ENCODE measurements around the gene KIF19.
"Not testable (repeated sequence)": the region's sequence is repeated elsewhere in the genome, so short reads cannot be mapped to it uniquely, and the experiment has no call there.

The KIF19 gene, protein sequence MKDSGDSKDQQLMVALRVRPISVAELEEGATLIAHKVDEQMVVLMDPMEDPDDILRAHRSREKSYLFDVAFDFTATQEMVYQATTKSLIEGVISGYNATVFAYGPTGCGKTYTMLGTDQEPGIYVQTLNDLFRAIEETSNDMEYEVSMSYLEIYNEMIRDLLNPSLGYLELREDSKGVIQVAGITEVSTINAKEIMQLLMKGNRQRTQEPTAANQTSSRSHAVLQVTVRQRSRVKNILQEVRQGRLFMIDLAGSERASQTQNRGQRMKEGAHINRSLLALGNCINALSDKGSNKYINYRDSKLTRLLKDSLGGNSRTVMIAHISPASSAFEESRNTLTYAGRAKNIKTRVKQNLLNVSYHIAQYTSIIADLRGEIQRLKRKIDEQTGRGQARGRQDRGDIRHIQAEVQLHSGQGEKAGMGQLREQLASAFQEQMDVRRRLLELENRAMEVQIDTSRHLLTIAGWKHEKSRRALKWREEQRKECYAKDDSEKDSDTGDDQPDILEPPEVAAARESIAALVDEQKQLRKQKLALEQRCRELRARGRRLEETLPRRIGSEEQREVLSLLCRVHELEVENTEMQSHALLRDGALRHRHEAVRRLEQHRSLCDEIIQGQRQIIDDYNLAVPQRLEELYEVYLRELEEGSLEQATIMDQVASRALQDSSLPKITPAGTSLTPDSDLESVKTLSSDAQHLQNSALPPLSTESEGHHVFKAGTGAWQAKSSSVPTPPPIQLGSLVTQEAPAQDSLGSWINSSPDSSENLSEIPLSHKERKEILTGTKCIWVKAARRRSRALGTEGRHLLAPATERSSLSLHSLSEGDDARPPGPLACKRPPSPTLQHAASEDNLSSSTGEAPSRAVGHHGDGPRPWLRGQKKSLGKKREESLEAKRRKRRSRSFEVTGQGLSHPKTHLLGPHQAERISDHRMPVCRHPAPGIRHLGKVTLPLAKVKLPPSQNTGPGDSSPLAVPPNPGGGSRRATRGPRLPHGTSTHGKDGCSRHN

GRCh38 chr17:74325743-74326379 is at the start of gene KIF19:
Gene KIF19, plus strand, starts transcription at chr17:74326226. Its CDS starts 124 bp downstream, at chr17:74326350.
- peak; percentile 18 to 38 for DNase-seq (ENCODE audit: low read depth in 2 of 2)

GRCh38 chr17:74276541-74277009 is 49.5 kb upstream of the KIF19 start:
- DNase-seq (ENCODE audit: low read depth in 2 of 2), result no peak

GRCh38 chr17:74277935-74278334 is 48.1 kb upstream of the KIF19 start:
- no peak for DNase-seq (ENCODE audit: low read depth in 2 of 2)

- DNase-seq (ENCODE audit: low read depth in 2 of 2), result not testable (repeated sequence)
These were observed 46.4 kb upstream of the KIF19 start for GRCh38 chr17:74279617-74280016.

DNA sequence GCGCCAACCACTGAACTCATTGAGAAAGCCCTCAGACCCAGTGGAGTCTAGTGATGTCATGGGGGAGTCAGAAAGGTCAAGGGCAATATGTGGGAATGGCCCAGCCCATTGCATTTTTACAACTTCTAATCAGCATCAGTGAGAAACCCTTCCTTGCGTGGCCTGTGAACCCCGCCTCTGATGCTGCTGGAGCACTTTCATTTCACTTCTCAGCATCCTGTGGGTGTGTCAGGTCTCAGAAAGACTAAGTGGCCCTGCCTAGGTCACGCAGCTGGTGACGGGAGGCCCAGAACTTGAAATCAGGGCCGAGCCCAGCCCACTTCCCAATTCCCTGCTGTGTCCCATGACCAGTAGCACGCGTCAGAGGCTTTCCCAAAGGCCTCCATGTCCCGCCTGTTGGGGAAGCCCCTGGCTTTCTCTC is 45.9 kb upstream of the KIF19 start:
- peak in 1 of 2 donors; percentile 48 for DNase-seq (ENCODE audit: low read depth in 2 of 2)

- no peak for DNase-seq (ENCODE audit: low read depth in 2 of 2)
These were observed 44.2 kb upstream of the KIF19 start for GRCh38 chr17:74281799-74282198.

GRCh38 chr17:74282274-74282586 is 43.8 kb upstream of the KIF19 start:
- DNase-seq (ENCODE audit: low read depth in 2 of 2), result not testable (repeated sequence)

- DNase-seq (ENCODE audit: low read depth in 2 of 2), result peak; percentile 18 to 50
These were observed 43.2 kb upstream of the KIF19 start for GRCh38 chr17:74282587-74283370.

DNA sequence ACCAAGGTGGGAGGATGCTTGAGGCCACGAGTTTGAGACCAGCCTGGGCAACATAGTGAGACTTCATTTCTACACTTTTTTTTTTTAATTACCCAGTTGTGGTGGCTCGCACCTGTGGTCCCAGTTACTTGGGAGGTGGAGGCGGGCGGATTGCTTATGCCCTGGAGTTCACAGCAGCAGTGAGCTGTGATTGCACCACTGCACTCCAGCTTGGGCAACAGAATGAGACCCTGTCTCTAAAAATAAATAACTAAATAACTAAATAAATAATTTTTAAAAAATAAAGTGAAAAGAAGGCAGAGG is 42.7 kb upstream of the KIF19 start:
- DNase-seq (ENCODE audit: low read depth in 2 of 2), result no peak

DNA sequence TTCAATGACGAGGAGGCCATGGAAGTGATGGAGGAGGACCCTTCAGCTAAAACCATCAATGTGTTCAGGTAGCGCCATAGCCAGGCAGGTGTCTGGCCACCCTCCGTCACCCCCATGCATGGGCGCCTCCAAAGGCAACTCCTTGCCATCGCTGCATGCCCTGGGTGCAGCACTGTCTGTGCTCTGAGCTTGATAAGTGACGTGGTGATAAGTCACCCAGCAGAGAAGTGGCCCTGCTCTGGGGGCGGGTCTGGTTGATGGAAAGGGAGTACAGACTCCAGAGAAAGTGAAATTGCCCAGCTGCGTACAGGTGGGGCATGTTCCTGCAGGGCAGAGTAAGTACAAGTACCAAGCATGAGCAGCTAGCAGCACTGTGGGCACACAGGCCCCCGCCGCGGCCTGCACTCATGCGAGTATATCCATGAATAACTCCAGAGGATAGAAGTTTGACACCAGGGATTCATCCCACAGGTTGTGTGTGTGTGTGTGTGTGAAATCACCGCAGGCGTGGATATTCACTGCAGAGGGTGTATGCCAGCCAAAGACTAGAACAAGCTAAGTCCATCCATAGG is 38.9 kb upstream of the KIF19 start:
- DNase-seq (ENCODE audit: low read depth in 2 of 2), result no peak

DNA sequence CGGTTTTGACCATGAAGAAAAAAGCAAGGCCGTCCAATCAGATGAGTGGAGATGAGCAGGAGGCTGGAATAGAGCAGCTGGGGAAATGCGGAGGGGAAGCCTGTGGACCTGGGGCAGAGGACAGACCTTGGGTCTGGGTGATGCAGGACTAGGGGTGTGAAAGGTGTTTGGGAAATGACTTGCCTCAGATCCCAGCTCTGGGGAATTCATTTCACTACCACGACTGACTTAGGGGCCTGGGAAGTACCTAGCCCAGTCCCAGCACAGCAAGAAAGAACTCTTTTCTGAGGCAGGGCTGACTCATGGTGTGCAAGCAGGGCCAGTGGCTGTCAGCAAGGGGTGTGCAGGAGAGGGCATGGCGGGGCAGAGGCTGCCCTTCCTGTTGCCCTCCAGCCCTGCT is 37.2 kb upstream of the KIF19 start:
- no peak for DNase-seq (ENCODE audit: low read depth in 2 of 2)

- DNase-seq (ENCODE audit: low read depth in 2 of 2), result no peak
These were observed 36.3 kb upstream of the KIF19 start for GRCh38 chr17:74289688-74290087.

DNA sequence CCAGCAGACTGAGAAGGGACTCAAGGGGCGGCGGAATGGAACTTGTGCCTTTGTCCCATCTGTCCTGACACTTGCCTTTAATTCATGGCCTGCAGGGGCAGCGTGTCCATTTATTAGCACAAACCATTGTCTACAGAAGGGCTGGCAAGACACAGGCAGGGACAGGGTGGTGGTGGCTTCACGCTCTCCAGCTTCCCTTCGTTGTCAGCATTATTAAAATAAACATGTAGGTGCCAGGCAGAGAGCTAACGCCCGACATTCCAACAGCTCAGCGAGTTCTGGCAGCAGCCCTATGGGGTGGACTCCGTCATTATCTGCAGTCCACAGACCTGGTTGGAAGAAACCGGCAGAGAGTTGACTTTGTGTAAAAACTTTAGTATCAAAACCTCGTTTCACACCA is 35.7 kb upstream of the KIF19 start:
- no peak for DNase-seq (ENCODE audit: low read depth in 2 of 2)

DNA sequence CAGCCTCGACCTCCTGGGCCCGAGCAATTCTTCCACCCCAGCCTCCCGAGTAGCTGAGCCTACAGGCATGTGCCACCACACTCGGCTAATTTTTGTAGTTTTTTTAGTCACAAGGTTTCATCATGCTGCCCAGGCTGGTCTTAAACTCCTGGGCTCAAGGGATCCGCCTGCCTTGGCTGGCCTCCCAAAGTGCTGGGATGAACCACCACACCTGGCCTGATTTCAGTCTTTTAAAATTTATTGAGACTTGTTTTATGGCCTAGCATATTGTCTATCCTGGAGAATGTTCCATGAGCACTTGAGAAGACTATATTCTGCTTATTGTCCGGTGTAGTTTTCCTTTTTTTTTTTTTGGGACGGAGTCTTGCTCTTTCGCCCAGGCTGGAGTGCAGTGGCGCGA is 33.5 kb upstream of the KIF19 start:
- DNase-seq (ENCODE audit: low read depth in 2 of 2), result no peak

- DNase-seq (ENCODE audit: low read depth in 2 of 2), result no peak
These were observed 30.1 kb upstream of the KIF19 start for GRCh38 chr17:74295625-74296547.

DNA sequence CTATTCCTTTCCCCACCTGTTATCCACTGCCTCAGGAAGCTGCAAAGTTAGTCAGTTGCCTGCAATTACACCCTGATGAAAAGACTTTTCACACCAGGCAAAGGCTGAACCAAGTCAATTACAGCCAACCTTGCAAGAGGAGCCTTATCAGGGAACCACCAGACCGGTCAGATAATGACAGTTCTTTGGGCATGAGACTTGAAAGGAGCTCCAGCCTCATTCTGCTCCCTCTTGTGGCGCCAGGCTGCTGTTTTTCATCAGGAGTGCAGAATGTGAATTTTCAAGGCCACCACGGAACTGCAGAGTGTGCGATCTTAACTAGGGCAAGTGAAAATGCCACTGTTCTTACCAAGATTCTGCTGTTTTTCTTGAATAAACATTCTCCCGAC is 29.5 kb upstream of the KIF19 start:
- no peak for DNase-seq (ENCODE audit: low read depth in 2 of 2)

DNA sequence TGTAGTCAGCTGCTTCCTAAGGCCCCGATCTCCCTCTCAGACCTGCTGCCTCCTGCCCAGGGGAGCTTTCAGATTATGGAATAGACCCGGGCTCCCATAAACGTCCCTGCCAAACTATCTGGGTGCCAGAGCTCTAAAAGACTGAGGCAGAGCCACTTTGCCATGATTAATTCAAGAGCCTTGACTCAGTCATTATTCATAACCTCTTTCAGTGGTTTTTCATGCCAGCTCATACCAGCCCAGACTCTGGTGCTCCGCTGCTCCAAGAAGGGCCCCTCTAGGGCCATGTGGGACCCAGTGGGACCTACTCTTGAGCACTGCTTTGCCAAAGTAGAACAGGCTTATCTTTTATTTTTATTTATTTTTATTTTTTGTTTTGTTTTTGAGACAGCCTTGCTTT is 28.1 kb upstream of the KIF19 start:
- no peak for DNase-seq (ENCODE audit: low read depth in 2 of 2)

GRCh38 chr17:74298778-74299177 is 27.2 kb upstream of the KIF19 start:
- no peak for DNase-seq (ENCODE audit: low read depth in 2 of 2)

GRCh38 chr17:74299226-74300009 is 26.6 kb upstream of the KIF19 start:
- no peak for DNase-seq (ENCODE audit: low read depth in 2 of 2)
